ENCODE data around the gene PCGF6.

PCGF6 gene

GRCh38 chr10:103254538-103255325, 96.2 kb downstream of the PCGF6 start:
- DNase-seq: peak; percentile 70

DNA sequence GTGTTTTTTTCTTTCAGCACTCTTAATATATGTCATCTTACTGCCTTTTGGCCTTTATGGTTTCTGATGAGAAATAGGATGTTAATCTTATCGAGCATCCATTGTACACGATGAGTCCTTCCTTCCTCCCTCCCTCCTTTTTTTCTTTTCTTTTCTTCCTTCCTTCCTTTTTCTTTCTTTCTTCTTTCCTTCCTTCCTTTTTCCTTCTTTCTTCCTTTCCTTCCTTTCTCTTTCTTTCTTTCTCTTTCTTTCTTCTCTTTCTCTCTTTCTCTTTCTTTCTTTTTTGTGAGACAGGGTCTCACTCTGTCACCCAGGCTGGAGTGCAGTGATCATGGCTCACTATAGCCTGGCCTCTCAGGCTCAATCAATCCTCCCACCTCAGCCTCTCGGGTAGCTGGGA, 96.8 kb downstream of the PCGF6 start:
- DNase-seq: no peak

Measured in islet precursor cell (in vitro differentiated cells).